HEK293 (cell line): ENCODE results near the gene CNIH3.

Experiments used
- GLI4 ChIP-seq: fragments of 450-650 bp; formaldehyde crosslinking; IDR thresholded peaks from 2 replicates; pipeline ENCODE4 v1.5.1; 2016; ENCODE audit warnings: missing biosample characterization, missing genetic modification characterization
- GLIS1 ChIP-seq: fragments of 450-650 bp; formaldehyde crosslinking; IDR thresholded peaks from 2 replicates; pipeline ENCODE4 v1.5.1; 2016; ENCODE audit warnings: missing biosample characterization, missing genetic modification characterization
- KLF10 ChIP-seq: fragments of 450-650 bp; IDR thresholded peaks from 2 replicates; pipeline ENCODE4 v1.5.1; 2018; ENCODE audit warnings: missing biosample characterization, mild to moderate bottlenecking, missing genetic modification characterization
- KLF17 ChIP-seq: fragments of 450-650 bp; formaldehyde crosslinking; IDR thresholded peaks from 2 replicates; pipeline ENCODE4 v1.5.1; 2016; ENCODE audit warnings: missing biosample characterization, missing genetic modification characterization
- MEIS1 ChIP-seq: sonication (generic); formaldehyde crosslinking; IDR thresholded peaks from 2 replicates; pipeline ENCODE4 v1.8.1; 2022; ENCODE audit warnings: missing genetic modification reagents, mild to moderate bottlenecking, borderline replicate concordance
- PRDM1 ChIP-seq: fragments of 450-650 bp; formaldehyde crosslinking; IDR thresholded peaks from 2 replicates; pipeline ENCODE4; 2016; ENCODE audit warnings: missing biosample characterization, missing genetic modification characterization
- YY1 ChIP-seq: fragments of 450-650 bp; formaldehyde crosslinking; IDR thresholded peaks from 2 replicates; pipeline ENCODE4 v1.5.1; 2018; ENCODE audit warnings: missing biosample characterization, missing genetic modification characterization
- ZBTB11 ChIP-seq: fragments of 450-650 bp; formaldehyde crosslinking; conservative IDR thresholded peaks from 2 replicates; pipeline ENCODE4 v1.5.1; 2016; ENCODE audit warnings: low read depth, missing biosample characterization, missing genetic modification characterization
- ZBTB8A ChIP-seq: fragments of 450-650 bp; formaldehyde crosslinking; IDR thresholded peaks from 2 replicates; pipeline ENCODE4 v1.5.1; 2016; ENCODE audit warnings: missing biosample characterization, missing genetic modification characterization
- ZFP3 ChIP-seq: fragments of 450-650 bp; formaldehyde crosslinking; IDR thresholded peaks from 2 replicates; pipeline ENCODE4 v1.5.1; 2016; ENCODE audit warnings: low read depth, missing biosample characterization, missing genetic modification characterization
- ZNF140 ChIP-seq: fragments of 450-650 bp; formaldehyde crosslinking; IDR thresholded peaks from 2 replicates; pipeline ENCODE4 v1.5.1; 2016; ENCODE audit warnings: missing biosample characterization, missing genetic modification characterization
- ZNF155 ChIP-seq: fragments of 450-650 bp; formaldehyde crosslinking; IDR thresholded peaks from 2 replicates; pipeline ENCODE4 v1.5.1; 2016; ENCODE audit warnings: missing biosample characterization, missing genetic modification characterization
- ZNF214 ChIP-seq: fragments of 450-650 bp; formaldehyde crosslinking; IDR thresholded peaks from 2 replicates; pipeline ENCODE4 v1.5.1; 2017; ENCODE audit warnings: missing biosample characterization, mild to moderate bottlenecking, missing genetic modification characterization, borderline replicate concordance
- ZNF311 ChIP-seq: fragments of 450-650 bp; formaldehyde crosslinking; IDR thresholded peaks from 2 replicates; pipeline ENCODE4 v1.5.1; 2017; ENCODE audit warnings: missing biosample characterization, missing genetic modification characterization, borderline replicate concordance
- ZNF366 ChIP-seq: fragments of 450-650 bp; formaldehyde crosslinking; conservative IDR thresholded peaks from 2 replicates; pipeline ENCODE4 v1.5.1; 2016; ENCODE audit warnings: missing biosample characterization, missing genetic modification characterization
- ZNF37A ChIP-seq: fragments of 450-650 bp; IDR thresholded peaks from 2 replicates; pipeline ENCODE4 v1.5.1; 2018; ENCODE audit warnings: missing biosample characterization, missing genetic modification characterization
- ZNF473 ChIP-seq: fragments of 450-650 bp; formaldehyde crosslinking; IDR thresholded peaks from 2 replicates; pipeline ENCODE4 v1.5.1; 2017; ENCODE audit warnings: missing biosample characterization, missing genetic modification characterization
- ZNF488 ChIP-seq: fragments of 450-650 bp; formaldehyde crosslinking; IDR thresholded peaks from 2 replicates; pipeline ENCODE4 v1.5.1; 2016; ENCODE audit warnings: missing biosample characterization, missing genetic modification characterization
- ZNF510 ChIP-seq: fragments of 450-650 bp; formaldehyde crosslinking; IDR thresholded peaks from 2 replicates; pipeline ENCODE4 v1.5.1; 2018; ENCODE audit warnings: mild to moderate bottlenecking, missing genetic modification characterization, missing biosample characterization; ENCODE audit not compliant: insufficient replicate concordance
- ZNF558 ChIP-seq: fragments of 450-650 bp; formaldehyde crosslinking; IDR thresholded peaks from 2 replicates; pipeline ENCODE4 v1.5.1; 2016; ENCODE audit warnings: missing biosample characterization, missing genetic modification characterization
- ZNF561 ChIP-seq: fragments of 450-650 bp; IDR thresholded peaks from 2 replicates; pipeline ENCODE4 v1.5.1; 2018; ENCODE audit warnings: missing biosample characterization, missing genetic modification characterization, borderline replicate concordance
- ZNF596 ChIP-seq: fragments of 450-650 bp; IDR thresholded peaks from 2 replicates; pipeline ENCODE4 v1.5.0; 2018; ENCODE audit warnings: missing biosample characterization, mild to moderate bottlenecking, missing genetic modification characterization, moderate library complexity
- ZNF664 ChIP-seq: fragments of 450-650 bp; formaldehyde crosslinking; IDR thresholded peaks from 2 replicates; pipeline ENCODE4 v1.5.1; 2016; ENCODE audit warnings: missing biosample characterization, missing genetic modification characterization
- ZNF791 ChIP-seq: fragments of 450-650 bp; formaldehyde crosslinking; IDR thresholded peaks from 2 replicates; pipeline ENCODE4 v1.5.1; 2016; ENCODE audit warnings: missing biosample characterization, missing genetic modification characterization
- TF ChIP-seq, protein P1 (sequence below): fragments of 450-650 bp; formaldehyde crosslinking; IDR thresholded peaks from 2 replicates; pipeline ENCODE4 v1.5.1; 2016; ENCODE audit warnings: missing biosample characterization, missing genetic modification characterization
- TF ChIP-seq, protein P2 (sequence below): fragments of 450-650 bp; IDR thresholded peaks from 2 replicates; pipeline ENCODE4 v1.5.1; 2018; ENCODE audit warnings: missing biosample characterization, missing genetic modification characterization
- TF ChIP-seq, protein P3 (sequence below): fragments of 450-650 bp; formaldehyde crosslinking; IDR thresholded peaks from 2 replicates; pipeline ENCODE4 v1.5.1; 2017; ENCODE audit warnings: missing biosample characterization, missing genetic modification characterization
- TF ChIP-seq, protein P4 (sequence below): fragments of 450-650 bp; formaldehyde crosslinking; IDR thresholded peaks from 2 replicates; pipeline ENCODE4 v1.5.1; 2016; ENCODE audit warnings: missing biosample characterization, missing genetic modification characterization

Gene CNIH3

GRCh38 chr1:224623743-224624333, 7.7 kb downstream of the CNIH3 start (continued):
- TF ChIP-seq, protein P1, sequence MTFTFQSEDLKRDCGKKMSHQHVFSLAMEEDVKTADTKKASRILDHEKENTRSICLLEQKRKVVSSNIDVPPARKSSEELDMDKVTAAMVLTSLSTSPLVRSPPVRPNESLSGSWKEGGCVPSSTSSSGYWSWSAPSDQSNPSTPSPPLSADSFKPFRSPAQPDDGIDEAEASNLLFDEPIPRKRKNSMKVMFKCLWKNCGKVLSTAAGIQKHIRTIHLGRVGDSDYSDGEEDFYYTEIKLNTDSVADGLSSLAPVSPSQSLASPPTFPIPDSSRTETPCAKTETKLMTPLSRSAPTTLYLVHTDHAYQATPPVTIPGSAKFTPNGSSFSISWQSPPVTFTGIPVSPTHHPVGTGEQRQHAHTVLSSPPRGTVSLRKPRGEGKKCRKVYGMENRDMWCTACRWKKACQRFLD, result no peak
- TF ChIP-seq ZNF488 (tag by site-specific recombination) (no peak; the same call in 1 of the 2 replicates), ZNF366 (tag by site-specific recombination) (peak; percentile 96), GLIS1 (tag by site-specific recombination) (peak; percentile 72), ZNF214 (tag by site-specific recombination) (peak; percentile 100), ZNF664 (tag by site-specific recombination) (no peak), ZNF791 (tag by site-specific recombination) (peak; percentile 63; the same call in 1 of the 2 replicates), ZNF510 (tag by site-specific recombination) (no peak), ZNF140 (tag by site-specific recombination) (no peak), ZNF596 (tag by site-specific recombination) (no peak), ZFP3 (no peak), KLF10 (tag by site-specific recombination) (peak; percentile 74), ZBTB8A (peak; percentile 48; the same call in 1 of the 2 replicates), YY1 (no peak), ZNF311 (no peak), GLI4 (tag by site-specific recombination) (no peak), MEIS1 (CRISPR knock-in tag) (no peak), KLF17 (tag by site-specific recombination) (peak; percentile 69; the same call in 1 of the 2 replicates), ZNF37A (tag by site-specific recombination) (no peak), ZNF561 (tag by site-specific recombination) (peak; percentile 98), ZNF558 (tag by site-specific recombination) (peak; percentile 93), ZNF155 (no peak), ZBTB11 (peak; percentile 37; the same call in 1 of the 2 replicates), PRDM1 (tag by site-specific recombination) (no peak), ZNF473 (tag by site-specific recombination) (no peak)
- TF ChIP-seq, protein P2, sequence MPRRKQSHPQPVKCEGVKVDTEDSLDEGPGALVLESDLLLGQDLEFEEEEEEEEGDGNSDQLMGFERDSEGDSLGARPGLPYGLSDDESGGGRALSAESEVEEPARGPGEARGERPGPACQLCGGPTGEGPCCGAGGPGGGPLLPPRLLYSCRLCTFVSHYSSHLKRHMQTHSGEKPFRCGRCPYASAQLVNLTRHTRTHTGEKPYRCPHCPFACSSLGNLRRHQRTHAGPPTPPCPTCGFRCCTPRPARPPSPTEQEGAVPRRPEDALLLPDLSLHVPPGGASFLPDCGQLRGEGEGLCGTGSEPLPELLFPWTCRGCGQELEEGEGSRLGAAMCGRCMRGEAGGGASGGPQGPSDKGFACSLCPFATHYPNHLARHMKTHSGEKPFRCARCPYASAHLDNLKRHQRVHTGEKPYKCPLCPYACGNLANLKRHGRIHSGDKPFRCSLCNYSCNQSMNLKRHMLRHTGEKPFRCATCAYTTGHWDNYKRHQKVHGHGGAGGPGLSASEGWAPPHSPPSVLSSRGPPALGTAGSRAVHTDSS (tag by site-specific recombination), result 0 out of 2 replicates have a peak, but pooled peaks have one; percentile 52
- TF ChIP-seq, protein P3, sequence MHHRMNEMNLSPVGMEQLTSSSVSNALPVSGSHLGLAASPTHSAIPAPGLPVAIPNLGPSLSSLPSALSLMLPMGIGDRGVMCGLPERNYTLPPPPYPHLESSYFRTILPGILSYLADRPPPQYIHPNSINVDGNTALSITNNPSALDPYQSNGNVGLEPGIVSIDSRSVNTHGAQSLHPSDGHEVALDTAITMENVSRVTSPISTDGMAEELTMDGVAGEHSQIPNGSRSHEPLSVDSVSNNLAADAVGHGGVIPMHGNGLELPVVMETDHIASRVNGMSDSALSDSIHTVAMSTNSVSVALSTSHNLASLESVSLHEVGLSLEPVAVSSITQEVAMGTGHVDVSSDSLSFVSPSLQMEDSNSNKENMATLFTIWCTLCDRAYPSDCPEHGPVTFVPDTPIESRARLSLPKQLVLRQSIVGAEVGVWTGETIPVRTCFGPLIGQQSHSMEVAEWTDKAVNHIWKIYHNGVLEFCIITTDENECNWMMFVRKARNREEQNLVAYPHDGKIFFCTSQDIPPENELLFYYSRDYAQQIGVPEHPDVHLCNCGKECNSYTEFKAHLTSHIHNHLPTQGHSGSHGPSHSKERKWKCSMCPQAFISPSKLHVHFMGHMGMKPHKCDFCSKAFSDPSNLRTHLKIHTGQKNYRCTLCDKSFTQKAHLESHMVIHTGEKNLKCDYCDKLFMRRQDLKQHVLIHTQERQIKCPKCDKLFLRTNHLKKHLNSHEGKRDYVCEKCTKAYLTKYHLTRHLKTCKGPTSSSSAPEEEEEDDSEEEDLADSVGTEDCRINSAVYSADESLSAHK (tag by site-specific recombination), result no peak; the same call in 1 of the 2 replicates
- TF ChIP-seq, protein P4, sequence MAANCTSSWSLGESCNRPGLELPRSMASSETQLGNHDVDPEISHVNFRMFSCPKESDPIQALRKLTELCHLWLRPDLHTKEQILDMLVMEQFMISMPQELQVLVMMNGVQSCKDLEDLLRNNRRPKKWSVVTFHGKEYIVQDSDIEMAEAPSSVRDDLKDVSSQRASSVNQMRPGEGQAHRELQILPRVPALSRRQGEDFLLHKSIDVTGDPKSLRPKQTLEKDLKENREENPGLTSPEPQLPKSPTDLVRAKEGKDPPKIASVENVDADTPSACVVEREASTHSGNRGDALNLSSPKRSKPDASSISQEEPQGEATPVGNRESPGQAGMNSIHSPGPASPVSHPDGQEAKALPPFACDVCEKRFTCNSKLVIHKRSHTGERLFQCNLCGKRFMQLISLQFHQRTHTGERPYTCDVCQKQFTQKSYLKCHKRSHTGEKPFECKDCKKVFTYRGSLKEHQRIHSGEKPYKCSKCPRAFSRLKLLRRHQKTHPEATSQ (tag by site-specific recombination), result no peak
